HepG2 (cell line): ENCODE data around the gene GJC2. TPM values are rescaled to one million over a fixed set of nuclear protein-coding genes. Genes with fewer than 3 reads are reported as not detected.

Experiments
- ARNTL ChIP-seq: sonication (generic); formaldehyde crosslinking; IDR thresholded peaks from 2 replicates; pipeline ENCODE4 v1.4.0; 2020; ENCODE audit warnings: mild to moderate bottlenecking, missing genetic modification reagents
- CBX5 ChIP-seq: sonication (generic); formaldehyde crosslinking; IDR thresholded peaks from 2 replicates; pipeline ENCODE4 v1.4.0; 2020; ENCODE audit warnings: missing genetic modification reagents, borderline replicate concordance
- CREBL2 ChIP-seq: sonication (generic); formaldehyde crosslinking; IDR thresholded peaks from 2 replicates; pipeline ENCODE4 v1.8.1; 2023; ENCODE audit warnings: missing genetic modification reagents, mild to moderate bottlenecking, borderline replicate concordance
- E2F2 ChIP-seq: sonication (generic); formaldehyde crosslinking; IDR thresholded peaks from 2 replicates; pipeline ENCODE4 v1.4.0; 2020; ENCODE audit warnings: missing genetic modification reagents, borderline replicate concordance
- EEA1 ChIP-seq: sonication (generic); formaldehyde crosslinking; IDR thresholded peaks from 2 replicates; pipeline ENCODE4 v1.5.1; 2020; ENCODE audit warnings: mild to moderate bottlenecking, missing genetic modification reagents, borderline replicate concordance
- GABPB1 ChIP-seq: IDR thresholded peaks from 2 replicates; pipeline ENCODE4 v1.6.1; 2016; ENCODE audit warnings: mild to moderate bottlenecking, missing genetic modification reagents, moderate library complexity, missing compliant biosample characterization
- IKZF4 ChIP-seq: sonication (generic); formaldehyde crosslinking; IDR thresholded peaks from 2 replicates; pipeline ENCODE4 v1.5.1; 2020; ENCODE audit warnings: borderline replicate concordance, mild to moderate bottlenecking, low read depth, missing genetic modification reagents; ENCODE audit errors: not compliant biosample characterization
- MIER2 ChIP-seq: IDR thresholded peaks from 2 replicates; pipeline ENCODE4 v1.6.1; 2016; ENCODE audit warnings: missing biosample characterization, missing genetic modification reagents
- NFAT5 ChIP-seq: sonication (generic); formaldehyde crosslinking; IDR thresholded peaks from 2 replicates; pipeline ENCODE4 v1.4.0; 2020; ENCODE audit warnings: missing genetic modification reagents
- RBAK ChIP-seq: sonication (generic); formaldehyde crosslinking; IDR thresholded peaks from 2 replicates; pipeline ENCODE4 v1.5.1; 2020; ENCODE audit warnings: mild to moderate bottlenecking, missing genetic modification reagents
- RBM39 ChIP-seq: fragments of 200-400 bp; formaldehyde crosslinking; IDR thresholded peaks from one replicate; pipeline ENCODE4 v1.6.1; 2018; ENCODE audit warnings: antibody characterized with exemption, mild to moderate bottlenecking, low read depth, low read length; ENCODE audit not compliant: poor library complexity, severe bottlenecking
- THYN1 ChIP-seq: sonication (generic); formaldehyde crosslinking; IDR thresholded peaks from 2 replicates; pipeline ENCODE4 v1.8.1; 2023; ENCODE audit warnings: low read depth, mild to moderate bottlenecking, moderate library complexity, missing genetic modification reagents, borderline replicate concordance
- ZFYVE20 ChIP-seq: sonication (generic); formaldehyde crosslinking; IDR thresholded peaks from 2 replicates; pipeline ENCODE4 v1.8.0; 2023; ENCODE audit warnings: low read depth, mild to moderate bottlenecking, moderate library complexity, missing genetic modification reagents, borderline replicate concordance
- ZNF512 ChIP-seq: sonication (generic); formaldehyde crosslinking; IDR thresholded peaks from 2 replicates; pipeline ENCODE4 v1.4.0; 2020; ENCODE audit warnings: mild to moderate bottlenecking, missing genetic modification reagents
- ZNF670 ChIP-seq: sonication (generic); formaldehyde crosslinking; IDR thresholded peaks from 2 replicates; pipeline ENCODE4 v1.8.0; 2022; ENCODE audit warnings: mild to moderate bottlenecking, missing genetic modification reagents, borderline replicate concordance
- ZNF724P ChIP-seq: sonication (generic); formaldehyde crosslinking; IDR thresholded peaks from 2 replicates; pipeline ENCODE4 v1.8.0; 2022; ENCODE audit warnings: missing genetic modification reagents, borderline replicate concordance
- ZSCAN25 ChIP-seq: sonication (generic); formaldehyde crosslinking; IDR thresholded peaks from 2 replicates; pipeline ENCODE4 v1.8.0; 2022; ENCODE audit warnings: mild to moderate bottlenecking, missing genetic modification reagents
- polyA plus RNA-seq, 8 experiments: library from polyadenylated mRNA; depleted of rRNA in 3 of 8; stranded (reverse) in 7 of 8; unstranded in 1 of 8; fragments of >200 nt; fragmentation: Illumina TruSeq in 4 of 8; extraction: Trizol in 4 of 8; gene quantifications; 2 replicates each; pipeline versions ENCODE4 v1.2.1 to v1.2.3, GENCODE V29; 2011 to 2016; ENCODE audit warnings: low read depth in 4 of 8, missing spikeins in 1 of 8, mixed read lengths in 1 of 8; ENCODE audit not compliant: insufficient read depth in 1 of 8
- total RNA-seq, 5 experiments: library from RNA; depleted of rRNA; stranded (reverse); fragments of >200 nt; fragmentation: Illumina TruSeq; extraction: Trizol; gene quantifications; 2 replicates each; pipeline ENCODE4 v1.2.3, GENCODE V29; 2016; ENCODE audit warnings: low read depth in 1 of 5

GJC2 gene
- total and polyA plus RNA-seq, 2 of the 13 experiments (the other 11 are each of a cell fraction or from before 2014, with no cell fraction given), result 1.6 to 3.8 TPM

- no peak for TF ChIP-seq NFAT5 (CRISPR knock-in tag)
- no peak for TF ChIP-seq THYN1 (CRISPR knock-in tag)
- TF ChIP-seq ZSCAN25 (CRISPR knock-in tag), result peak; percentile 85; the same call in 1 of the 2 replicates
- TF ChIP-seq ARNTL, result no peak; the same call in 1 of the 2 replicates
- peak; percentile 87 for TF ChIP-seq GABPB1
- TF ChIP-seq ZFYVE20 (CRISPR knock-in tag), result no peak
- TF ChIP-seq EEA1 (CRISPR knock-in tag), result peak; percentile 73; the same call in 1 of the 2 replicates
- peak; percentile 64; the same call in 1 of the 2 replicates for TF ChIP-seq CBX5
- TF ChIP-seq IKZF4 (CRISPR knock-in tag), result peak; percentile 79
- TF ChIP-seq MIER2 (CRISPR knock-in tag), result 0 out of 2 replicates have a peak, but pooled peaks have one; percentile 10
- no peak; the same call in 1 of the 2 replicates for TF ChIP-seq ZNF512
- no peak for TF ChIP-seq RBM39
- TF ChIP-seq ZNF724P (CRISPR knock-in tag), result peak; percentile 91
- TF ChIP-seq RBAK (CRISPR knock-in tag), result peak; percentile 57; the same call in 1 of the 2 replicates
- 0 out of 2 replicates have a peak, but pooled peaks have one; percentile 62 for TF ChIP-seq E2F2 (CRISPR knock-in tag)
- TF ChIP-seq ZNF670 (CRISPR knock-in tag), result peak; percentile 97
- TF ChIP-seq CREBL2 (CRISPR knock-in tag), result no peak; the same call in 1 of the 2 replicates
Observed at GRCh38 chr1:228109073-228109961, 40.4 kb upstream of the GJC2 start, which contains the start of gene MRPL55 (continued).
